HG03354 (cell line): Measurements from ENCODE around the gene PAN2.

Source experiments
- ATAC-seq: cut with Tn5 transposase; IDR thresholded peaks from one replicate; pipeline ENCODE4 v1.9.1; 2021; ENCODE audit warnings: mild to moderate bottlenecking; ENCODE audit not compliant: unreplicated experiment, poor library complexity, severe bottlenecking

Gene PAN2, protein sequence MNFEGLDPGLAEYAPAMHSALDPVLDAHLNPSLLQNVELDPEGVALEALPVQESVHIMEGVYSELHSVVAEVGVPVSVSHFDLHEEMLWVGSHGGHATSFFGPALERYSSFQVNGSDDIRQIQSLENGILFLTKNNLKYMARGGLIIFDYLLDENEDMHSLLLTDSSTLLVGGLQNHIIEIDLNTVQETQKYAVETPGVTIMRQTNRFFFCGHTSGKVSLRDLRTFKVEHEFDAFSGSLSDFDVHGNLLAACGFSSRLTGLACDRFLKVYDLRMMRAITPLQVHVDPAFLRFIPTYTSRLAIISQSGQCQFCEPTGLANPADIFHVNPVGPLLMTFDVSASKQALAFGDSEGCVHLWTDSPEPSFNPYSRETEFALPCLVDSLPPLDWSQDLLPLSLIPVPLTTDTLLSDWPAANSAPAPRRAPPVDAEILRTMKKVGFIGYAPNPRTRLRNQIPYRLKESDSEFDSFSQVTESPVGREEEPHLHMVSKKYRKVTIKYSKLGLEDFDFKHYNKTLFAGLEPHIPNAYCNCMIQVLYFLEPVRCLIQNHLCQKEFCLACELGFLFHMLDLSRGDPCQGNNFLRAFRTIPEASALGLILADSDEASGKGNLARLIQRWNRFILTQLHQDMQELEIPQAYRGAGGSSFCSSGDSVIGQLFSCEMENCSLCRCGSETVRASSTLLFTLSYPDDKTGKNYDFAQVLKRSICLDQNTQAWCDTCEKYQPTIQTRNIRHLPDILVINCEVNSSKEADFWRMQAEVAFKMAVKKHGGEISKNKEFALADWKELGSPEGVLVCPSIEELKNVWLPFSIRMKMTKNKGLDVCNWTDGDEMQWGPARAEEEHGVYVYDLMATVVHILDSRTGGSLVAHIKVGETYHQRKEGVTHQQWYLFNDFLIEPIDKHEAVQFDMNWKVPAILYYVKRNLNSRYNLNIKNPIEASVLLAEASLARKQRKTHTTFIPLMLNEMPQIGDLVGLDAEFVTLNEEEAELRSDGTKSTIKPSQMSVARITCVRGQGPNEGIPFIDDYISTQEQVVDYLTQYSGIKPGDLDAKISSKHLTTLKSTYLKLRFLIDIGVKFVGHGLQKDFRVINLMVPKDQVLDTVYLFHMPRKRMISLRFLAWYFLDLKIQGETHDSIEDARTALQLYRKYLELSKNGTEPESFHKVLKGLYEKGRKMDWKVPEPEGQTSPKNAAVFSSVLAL

DNA sequence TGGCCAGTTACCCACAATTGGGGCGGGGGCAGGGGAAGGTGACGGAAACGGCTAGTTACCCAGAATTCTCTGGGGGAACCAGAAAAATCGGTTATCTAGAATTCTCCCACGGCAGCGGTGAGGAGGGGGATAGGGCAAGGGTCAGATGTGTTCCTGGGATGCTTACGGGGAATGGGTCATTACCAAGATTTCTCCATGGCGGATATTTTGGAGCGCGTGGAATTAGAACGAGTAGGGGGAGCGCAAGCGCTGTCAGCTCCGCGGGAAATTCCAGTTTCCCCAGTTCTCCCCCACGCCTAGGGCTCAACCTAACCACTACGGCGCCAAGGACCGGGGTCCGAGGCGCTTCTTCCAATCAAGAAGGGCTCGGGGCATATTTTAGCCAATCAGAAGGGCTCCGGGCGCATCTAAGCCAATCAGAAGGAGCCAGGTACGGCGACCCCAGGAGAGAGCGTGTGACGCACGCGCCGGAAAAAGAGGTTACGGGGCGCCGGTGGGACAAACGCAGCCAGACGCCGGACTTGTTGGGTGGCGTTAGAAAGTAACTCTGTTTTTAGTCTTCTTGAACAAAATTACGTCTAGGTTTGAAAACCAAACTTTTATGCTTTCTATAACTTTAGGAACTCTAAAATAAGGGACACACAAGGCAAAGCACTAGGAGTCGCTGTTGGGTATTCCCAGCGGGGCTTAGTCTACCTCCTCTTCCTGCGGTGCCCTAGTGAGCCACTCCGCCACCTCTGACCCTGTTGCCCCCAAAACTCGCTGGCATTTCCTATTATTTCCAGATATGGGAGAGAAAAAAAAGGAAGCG lies at the start of gene PAN2:
TSS of gene PAN2 (minus strand) at position 322 of the 811 bp plus-strand sequence. CDS start 906 bp downstream, outside the sequence.
- peak; percentile 96 for ATAC-seq

- no peak for ATAC-seq
Measured at GRCh38 chr12:56382611-56383010, 48.8 kb upstream of the PAN2 start.

GRCh38 chr12:56377989-56378316 lies 44.2 kb upstream of the PAN2 start:
- no peak for ATAC-seq

GRCh38 chr12:56377310-56377988 lies 43.6 kb upstream of the PAN2 start:
- no peak for ATAC-seq

DNA sequence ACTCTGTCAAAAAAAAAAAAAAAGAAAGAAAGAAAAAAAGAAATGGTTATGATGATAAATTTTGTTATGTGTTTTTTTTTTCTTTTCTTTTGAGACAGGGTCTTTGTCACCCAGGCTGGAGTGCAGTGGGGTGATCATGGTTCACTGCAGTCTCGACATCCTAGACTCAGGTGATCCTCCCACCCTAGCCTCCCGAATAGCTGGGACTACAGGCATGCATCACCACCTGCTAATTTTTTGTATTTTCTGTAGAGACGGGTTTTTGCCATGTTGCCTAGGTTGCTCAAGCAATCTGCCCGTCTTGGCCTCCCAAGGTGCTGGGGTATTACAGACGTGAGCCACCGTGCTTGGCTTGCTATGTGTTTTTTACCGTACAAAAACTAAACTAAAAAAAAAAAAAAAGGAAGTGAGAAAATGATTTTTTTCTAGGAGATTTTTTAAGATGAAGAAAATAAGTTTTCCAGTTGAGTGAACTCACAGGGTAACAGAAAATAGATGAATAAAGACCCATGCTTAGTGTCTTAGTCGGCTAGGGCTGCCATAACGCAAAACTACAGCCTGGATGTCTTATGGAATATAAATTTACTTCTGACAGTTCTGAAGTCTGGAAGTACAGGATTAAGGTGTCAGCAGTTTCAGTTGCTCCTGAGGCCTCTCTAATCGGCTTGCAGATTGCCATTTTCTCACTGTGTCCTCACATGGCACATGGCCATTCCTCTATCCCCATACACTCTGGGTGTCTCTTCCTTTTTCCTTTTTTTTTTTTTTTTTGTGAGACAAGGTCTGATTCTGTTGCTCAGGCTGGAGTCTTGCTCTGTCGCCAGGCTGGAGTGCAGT lies 42.0 kb upstream of the PAN2 start:
- peak; percentile 78 for ATAC-seq

DNA sequence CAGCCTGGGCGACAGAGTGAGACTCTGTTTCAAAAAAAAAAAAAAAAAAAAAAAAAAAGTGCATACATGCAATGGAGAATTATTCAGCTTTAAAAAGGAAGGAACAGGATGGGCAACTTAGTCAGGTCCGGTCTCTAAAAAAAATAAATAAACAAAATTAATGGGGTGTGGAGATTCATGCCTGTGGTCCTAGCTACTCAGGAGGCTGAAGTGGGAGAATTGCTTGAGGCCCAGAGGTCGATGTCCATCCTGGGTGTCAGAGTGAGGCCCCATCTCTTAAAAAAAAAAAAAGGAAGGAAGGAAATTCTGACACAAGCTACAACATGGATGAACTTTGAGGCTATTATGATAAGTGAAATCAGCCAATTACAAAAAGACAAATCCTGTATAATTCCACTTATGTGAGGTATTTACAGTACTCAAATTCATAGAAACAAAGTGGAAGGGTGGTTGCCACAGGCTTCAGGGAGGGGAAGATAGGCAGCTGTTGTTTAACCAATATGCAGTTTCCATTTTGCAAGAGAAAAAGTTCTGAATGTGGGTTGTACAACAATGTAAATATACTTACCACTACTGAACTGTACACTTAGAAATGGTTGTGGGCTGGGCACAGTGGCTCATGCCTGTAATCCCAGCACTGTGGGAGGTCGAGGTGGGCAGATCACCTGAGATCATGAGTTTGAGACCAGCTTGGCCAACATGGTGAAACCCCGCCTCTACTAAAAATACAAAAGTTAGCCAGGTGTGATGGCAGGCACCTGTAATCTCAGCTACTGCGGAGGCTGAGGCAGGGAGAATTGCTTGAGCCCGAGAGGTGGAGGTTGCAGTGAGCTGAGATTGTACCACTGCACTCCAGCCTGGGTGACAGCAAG lies 41.2 kb upstream of the PAN2 start:
- ATAC-seq, result peak; percentile 38

GRCh38 chr12:56373515-56373914 lies 39.7 kb upstream of the PAN2 start:
- ATAC-seq, result no peak

GRCh38 chr12:56366948-56367347 lies 33.1 kb upstream of the PAN2 start:
- ATAC-seq, result no peak

- no peak for ATAC-seq
Measured at GRCh38 chr12:56362130-56363059, 28.6 kb upstream of the PAN2 start, which contains the start of gene APOF. APOF (minus strand) TSS chr12:56362857; CDS start chr12:56362745, 112 bp downstream.

- no peak for ATAC-seq
Measured at GRCh38 chr12:56361487-56362129, 27.8 kb upstream of the PAN2 start.

GRCh38 chr12:56359851-56360767 lies 26.3 kb upstream of the PAN2 start, which contains the start of gene STAT2:
STAT2 (minus strand) TSS chr12:56360107; CDS start chr12:56356571, 3,536 bp downstream.
- ATAC-seq, result peak; percentile 96

GRCh38 chr12:56358836-56359532 lies 25.2 kb upstream of the PAN2 start:
- ATAC-seq, result no peak

GRCh38 chr12:56351325-56351724 lies 17.5 kb upstream of the PAN2 start:
- no peak for ATAC-seq

GRCh38 chr12:56350662-56351061 lies 16.9 kb upstream of the PAN2 start:
- no peak for ATAC-seq
